ENCODE measurements around the gene GATB.

Gene GATB

DNA sequence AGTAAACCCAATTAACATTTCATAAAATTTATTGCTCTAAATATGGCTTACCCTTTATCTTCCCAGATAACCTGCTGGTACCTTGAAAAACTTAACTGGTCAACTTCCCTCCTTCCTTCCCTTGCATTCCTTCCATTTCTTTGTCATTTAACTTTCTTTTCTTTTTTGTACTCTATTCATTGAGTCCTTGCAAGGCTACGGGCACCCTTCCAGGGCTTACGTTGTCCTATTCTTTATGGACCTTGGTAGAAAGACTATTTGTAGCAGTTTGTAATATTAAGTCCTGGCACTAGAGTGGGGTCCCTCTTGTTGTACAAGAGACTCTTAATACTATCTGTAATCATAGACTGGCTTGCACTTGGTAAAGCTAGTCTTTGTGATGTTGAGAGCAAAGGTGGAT, 8.0 kb upstream of the GATB start:
- Histone ChIP-seq H3K36me3 (ENCODE audit: control insufficient read depth in 2 of 2, insufficient read depth in 2 of 2, low read length in 2 of 2) (no peaks in the 10 kb centered on the region), H3K27ac (ENCODE audit: low read depth in 2 of 2, low read length in 2 of 2) (no peak overlapping the region), H3K9me3 (ENCODE audit: control insufficient read depth in 2 of 2, low read length in 2 of 2) (no peaks in the 10 kb centered on the region), H3K27me3 (ENCODE audit: control insufficient read depth in 2 of 2, insufficient read depth in 2 of 2, low read length in 2 of 2) (peaks cover 0 to 3% of the 10 kb centered on the region in 2 donors), H3K9ac (ENCODE audit: low read depth in 1 of 2, low read length in 2 of 2) (no peak overlapping the region), H3K4me1 (ENCODE audit: control insufficient read depth in 2 of 2, insufficient read depth in 2 of 2, low read length in 2 of 2) (no peaks in the 10 kb centered on the region), H3K4me3 (ENCODE audit: low read length in 2 of 2) (no peak overlapping the region)

DNA sequence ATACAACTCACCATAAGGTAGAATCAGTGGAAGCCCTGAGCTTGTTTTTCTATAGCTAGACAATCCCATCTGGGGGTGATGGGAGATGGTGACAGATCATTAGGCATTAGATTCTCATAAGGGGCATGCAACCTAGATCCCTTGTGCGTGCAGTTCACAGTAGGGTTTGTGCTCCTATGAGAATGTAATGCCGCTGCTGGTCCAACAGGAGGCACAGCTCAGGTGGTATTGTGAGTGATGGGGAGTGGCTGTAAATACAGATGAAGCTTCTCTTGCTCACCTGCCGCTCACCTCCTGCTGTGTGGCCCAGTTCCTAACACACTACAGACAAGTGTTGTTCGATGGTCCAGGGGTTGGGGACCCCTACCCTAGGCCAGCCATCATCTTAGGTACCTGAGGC, 5.9 kb upstream of the GATB start:
- Histone ChIP-seq H3K27ac (ENCODE audit: low read depth in 2 of 2, low read length in 2 of 2) (no peak overlapping the region), H3K27me3 (ENCODE audit: control insufficient read depth in 2 of 2, insufficient read depth in 2 of 2, low read length in 2 of 2) (peaks cover under 1 to 6% of the 10 kb centered on the region in 2 donors), H3K4me3 (ENCODE audit: low read length in 2 of 2) (no peak overlapping the region), H3K9me3 (ENCODE audit: control insufficient read depth in 2 of 2, low read length in 2 of 2) (no peaks in the 10 kb centered on the region), H3K4me1 (ENCODE audit: control insufficient read depth in 2 of 2, insufficient read depth in 2 of 2, low read length in 2 of 2) (no peaks in the 10 kb centered on the region), H3K9ac (ENCODE audit: low read depth in 1 of 2, low read length in 2 of 2) (no peak overlapping the region), H3K36me3 (ENCODE audit: control insufficient read depth in 2 of 2, insufficient read depth in 2 of 2, low read length in 2 of 2) (no peaks in the 10 kb centered on the region)

DNA sequence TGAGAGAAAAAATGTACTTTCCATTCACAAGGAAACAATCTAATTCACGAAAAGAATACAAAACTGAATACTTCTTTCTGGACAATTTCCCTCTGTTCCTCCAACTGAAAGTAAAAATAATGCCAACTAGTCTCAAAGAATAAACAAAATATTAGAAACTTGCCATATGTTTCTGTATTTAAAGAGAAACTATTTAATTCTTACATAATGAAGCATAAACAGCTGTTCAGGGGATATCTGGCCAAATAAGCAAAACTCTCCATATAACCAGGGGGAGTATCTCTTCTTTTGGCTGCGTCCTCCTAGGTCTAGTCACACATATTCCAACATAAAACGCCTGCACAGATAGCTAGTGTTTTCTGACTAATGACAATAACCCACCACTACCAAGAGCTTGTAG, 805 bp downstream of the GATB start:
- Histone ChIP-seq H3K9me3 (ENCODE audit: control insufficient read depth in 2 of 2, low read length in 2 of 2) (no peaks in the 10 kb centered on the region), H3K4me1 (ENCODE audit: control insufficient read depth in 2 of 2, insufficient read depth in 2 of 2, low read length in 2 of 2) (peaks cover 3 to 6% of the 10 kb centered on the region in 2 donors), H3K27me3 (ENCODE audit: control insufficient read depth in 2 of 2, insufficient read depth in 2 of 2, low read length in 2 of 2) (peaks cover 0 to 6% of the 10 kb centered on the region in 2 donors), H3K9ac (ENCODE audit: low read depth in 1 of 2, low read length in 2 of 2) (peak overlapping the region; percentile 71 to 77), H3K36me3 (ENCODE audit: control insufficient read depth in 2 of 2, insufficient read depth in 2 of 2, low read length in 2 of 2) (peaks cover 4 to 9% of the 10 kb centered on the region in 2 donors), H3K4me3 (ENCODE audit: low read length in 2 of 2) (peak overlapping the region; percentile 88 to 99), H3K27ac (ENCODE audit: low read depth in 2 of 2, low read length in 2 of 2) (no peak overlapping the region)

GRCh38 chr4:151753056-151753455, 7.8 kb downstream of the GATB start:
- peaks cover 4 to 14% of the 10 kb centered on the region in 2 donors for H3K36me3 ChIP-seq (ENCODE audit: control insufficient read depth in 2 of 2, insufficient read depth in 2 of 2, low read length in 2 of 2)
- H3K9ac ChIP-seq (ENCODE audit: low read depth in 1 of 2, low read length in 2 of 2): no peak overlapping the region
- H3K4me3 ChIP-seq (ENCODE audit: low read length in 2 of 2): no peak overlapping the region
- H3K4me1 ChIP-seq (ENCODE audit: control insufficient read depth in 2 of 2, insufficient read depth in 2 of 2, low read length in 2 of 2): no peaks in the 10 kb centered on the region
- no peak overlapping the region for H3K27ac ChIP-seq (ENCODE audit: low read depth in 2 of 2, low read length in 2 of 2)
- no peaks in the 10 kb centered on the region for H3K27me3 ChIP-seq (ENCODE audit: control insufficient read depth in 2 of 2, insufficient read depth in 2 of 2, low read length in 2 of 2)
- no peaks in the 10 kb centered on the region for H3K9me3 ChIP-seq (ENCODE audit: control insufficient read depth in 2 of 2, low read length in 2 of 2)

DNA sequence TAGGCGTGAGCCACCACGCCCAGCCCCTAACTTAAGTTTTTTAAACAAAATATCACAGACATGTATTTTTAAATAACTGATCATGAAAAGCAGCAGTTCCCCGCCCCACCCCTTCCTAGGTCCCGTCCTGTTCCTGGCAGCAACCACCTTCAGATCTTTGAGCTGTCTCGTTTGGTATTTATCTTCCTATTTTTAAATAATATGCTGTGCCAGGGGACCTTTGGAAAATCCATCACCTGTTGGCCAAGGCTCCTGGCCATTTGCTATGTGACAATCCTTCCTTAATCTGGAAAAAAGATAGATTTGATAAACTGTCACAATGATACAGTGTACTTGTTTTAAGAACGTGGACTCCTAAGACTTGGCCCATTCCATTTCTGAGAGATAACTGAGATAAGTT, 10.7 kb downstream of the GATB start:
- Histone ChIP-seq H3K4me3 (ENCODE audit: low read length in 2 of 2) (no peak overlapping the region), H3K36me3 (ENCODE audit: control insufficient read depth in 2 of 2, insufficient read depth in 2 of 2, low read length in 2 of 2) (peaks cover 1 to 5% of the 10 kb centered on the region in 2 donors)

GRCh38 chr4:151745481-151746231, 15.2 kb downstream of the GATB start:
- no peaks in the 10 kb centered on the region for H3K27me3 ChIP-seq (ENCODE audit: control insufficient read depth in 2 of 2, insufficient read depth in 2 of 2, low read length in 2 of 2)
- no peaks in the 10 kb centered on the region for H3K36me3 ChIP-seq (ENCODE audit: control insufficient read depth in 2 of 2, insufficient read depth in 2 of 2, low read length in 2 of 2)
- H3K9ac ChIP-seq (ENCODE audit: low read depth in 1 of 2, low read length in 2 of 2): no peak overlapping the region
- no peak overlapping the region for H3K27ac ChIP-seq (ENCODE audit: low read depth in 2 of 2, low read length in 2 of 2)
- H3K9me3 ChIP-seq (ENCODE audit: control insufficient read depth in 2 of 2, low read length in 2 of 2): no peaks in the 10 kb centered on the region
- no peaks in the 10 kb centered on the region for H3K4me1 ChIP-seq (ENCODE audit: control insufficient read depth in 2 of 2, insufficient read depth in 2 of 2, low read length in 2 of 2)
- H3K4me3 ChIP-seq (ENCODE audit: low read length in 2 of 2): no peak overlapping the region

More for the DNA sequence above, 10.7 kb downstream of the GATB start:
- Histone ChIP-seq H3K9ac (ENCODE audit: low read depth in 1 of 2, low read length in 2 of 2) (no peak overlapping the region), H3K27ac (ENCODE audit: low read depth in 2 of 2, low read length in 2 of 2) (no peak overlapping the region), H3K27me3 (ENCODE audit: control insufficient read depth in 2 of 2, insufficient read depth in 2 of 2, low read length in 2 of 2) (no peaks in the 10 kb centered on the region), H3K9me3 (ENCODE audit: control insufficient read depth in 2 of 2, low read length in 2 of 2) (no peaks in the 10 kb centered on the region), H3K4me1 (ENCODE audit: control insufficient read depth in 2 of 2, insufficient read depth in 2 of 2, low read length in 2 of 2) (no peaks in the 10 kb centered on the region)

- no peaks in the 10 kb centered on the region for H3K27me3 ChIP-seq (ENCODE audit: control insufficient read depth in 2 of 2, insufficient read depth in 2 of 2, low read length in 2 of 2)
These were observed 16.2 kb downstream of the GATB start for GRCh38 chr4:151744614-151745013.

DNA sequence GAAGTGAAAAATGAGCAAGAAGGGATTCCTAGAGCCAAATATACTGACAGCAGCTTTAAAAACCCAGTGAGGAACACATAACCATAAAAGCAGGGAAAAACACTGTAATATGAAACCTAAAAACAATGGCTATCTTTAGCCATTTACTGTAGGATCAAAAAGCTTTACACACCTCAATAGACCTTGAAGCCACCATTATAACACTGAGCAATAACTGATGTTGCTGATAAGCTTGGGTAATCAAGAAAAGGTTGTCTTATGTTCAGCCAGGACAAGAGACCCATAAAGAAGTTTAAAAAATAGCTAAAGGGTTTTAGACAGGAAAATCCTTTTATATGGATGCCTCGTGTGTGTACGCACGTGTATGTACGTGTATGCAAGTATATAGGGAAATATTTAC, 16.9 kb downstream of the GATB start:
- no peak overlapping the region for H3K9ac ChIP-seq (ENCODE audit: low read depth in 1 of 2, low read length in 2 of 2)
- no peak overlapping the region for H3K27ac ChIP-seq (ENCODE audit: low read depth in 2 of 2, low read length in 2 of 2)
- H3K4me1 ChIP-seq (ENCODE audit: control insufficient read depth in 2 of 2, insufficient read depth in 2 of 2, low read length in 2 of 2): no peaks in the 10 kb centered on the region
- H3K9me3 ChIP-seq (ENCODE audit: control insufficient read depth in 2 of 2, low read length in 2 of 2): no peaks in the 10 kb centered on the region
- no peaks in the 10 kb centered on the region for H3K36me3 ChIP-seq (ENCODE audit: control insufficient read depth in 2 of 2, insufficient read depth in 2 of 2, low read length in 2 of 2)
- no peak overlapping the region for H3K4me3 ChIP-seq (ENCODE audit: low read length in 2 of 2)
- no peaks in the 10 kb centered on the region for H3K27me3 ChIP-seq (ENCODE audit: control insufficient read depth in 2 of 2, insufficient read depth in 2 of 2, low read length in 2 of 2)

More at GRCh38 chr4:151744614-151745013, 16.2 kb downstream of the GATB start:
- no peak overlapping the region for H3K9ac ChIP-seq (ENCODE audit: low read depth in 1 of 2, low read length in 2 of 2)
- H3K36me3 ChIP-seq (ENCODE audit: control insufficient read depth in 2 of 2, insufficient read depth in 2 of 2, low read length in 2 of 2): no peaks in the 10 kb centered on the region
- no peaks in the 10 kb centered on the region for H3K9me3 ChIP-seq (ENCODE audit: control insufficient read depth in 2 of 2, low read length in 2 of 2)
- H3K27ac ChIP-seq (ENCODE audit: low read depth in 2 of 2, low read length in 2 of 2): no peak overlapping the region
- no peaks in the 10 kb centered on the region for H3K4me1 ChIP-seq (ENCODE audit: control insufficient read depth in 2 of 2, insufficient read depth in 2 of 2, low read length in 2 of 2)
- no peak overlapping the region for H3K4me3 ChIP-seq (ENCODE audit: low read length in 2 of 2)

DNA sequence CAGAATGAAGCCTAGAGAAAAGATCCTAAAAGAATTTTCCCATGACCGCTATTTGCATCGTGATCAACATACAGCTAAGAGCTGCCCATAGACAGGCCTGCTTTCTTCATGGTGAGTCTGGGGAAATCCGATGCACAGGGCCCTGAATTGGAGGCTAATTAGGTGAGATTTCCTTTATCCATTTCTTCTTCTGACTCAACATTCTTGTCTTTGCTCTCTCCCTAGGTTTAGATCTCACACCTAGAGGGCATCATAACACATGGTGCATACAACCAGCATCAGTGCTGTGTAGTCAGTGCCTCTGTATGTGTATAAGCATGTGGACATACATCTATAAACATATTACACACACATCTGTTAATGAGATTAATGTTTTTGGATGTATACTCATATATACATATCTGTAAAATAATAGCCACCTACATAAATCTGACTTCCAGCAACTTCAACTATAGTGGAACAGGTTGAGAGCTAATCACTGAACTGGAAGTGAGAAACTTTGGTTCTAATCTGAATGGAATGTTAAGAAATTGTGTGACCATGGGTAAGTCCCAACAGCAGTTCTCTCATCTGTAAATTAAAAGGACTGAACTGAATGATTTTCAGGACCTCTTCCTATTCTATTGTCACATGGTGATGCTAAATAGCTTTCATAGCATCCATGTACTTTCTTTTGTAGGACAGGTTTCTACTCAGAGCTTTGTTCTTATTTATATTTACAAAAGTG, 17.5 kb downstream of the GATB start:
- no peak overlapping the region for H3K27ac ChIP-seq (ENCODE audit: low read depth in 2 of 2, low read length in 2 of 2)
- H3K36me3 ChIP-seq (ENCODE audit: control insufficient read depth in 2 of 2, insufficient read depth in 2 of 2, low read length in 2 of 2): no peaks in the 10 kb centered on the region
- no peaks in the 10 kb centered on the region for H3K4me1 ChIP-seq (ENCODE audit: control insufficient read depth in 2 of 2, insufficient read depth in 2 of 2, low read length in 2 of 2)
- no peaks in the 10 kb centered on the region for H3K27me3 ChIP-seq (ENCODE audit: control insufficient read depth in 2 of 2, insufficient read depth in 2 of 2, low read length in 2 of 2)
- no peaks in the 10 kb centered on the region for H3K9me3 ChIP-seq (ENCODE audit: control insufficient read depth in 2 of 2, low read length in 2 of 2)
- H3K9ac ChIP-seq (ENCODE audit: low read depth in 1 of 2, low read length in 2 of 2): no peak overlapping the region
- no peak overlapping the region for H3K4me3 ChIP-seq (ENCODE audit: low read length in 2 of 2)

DNA sequence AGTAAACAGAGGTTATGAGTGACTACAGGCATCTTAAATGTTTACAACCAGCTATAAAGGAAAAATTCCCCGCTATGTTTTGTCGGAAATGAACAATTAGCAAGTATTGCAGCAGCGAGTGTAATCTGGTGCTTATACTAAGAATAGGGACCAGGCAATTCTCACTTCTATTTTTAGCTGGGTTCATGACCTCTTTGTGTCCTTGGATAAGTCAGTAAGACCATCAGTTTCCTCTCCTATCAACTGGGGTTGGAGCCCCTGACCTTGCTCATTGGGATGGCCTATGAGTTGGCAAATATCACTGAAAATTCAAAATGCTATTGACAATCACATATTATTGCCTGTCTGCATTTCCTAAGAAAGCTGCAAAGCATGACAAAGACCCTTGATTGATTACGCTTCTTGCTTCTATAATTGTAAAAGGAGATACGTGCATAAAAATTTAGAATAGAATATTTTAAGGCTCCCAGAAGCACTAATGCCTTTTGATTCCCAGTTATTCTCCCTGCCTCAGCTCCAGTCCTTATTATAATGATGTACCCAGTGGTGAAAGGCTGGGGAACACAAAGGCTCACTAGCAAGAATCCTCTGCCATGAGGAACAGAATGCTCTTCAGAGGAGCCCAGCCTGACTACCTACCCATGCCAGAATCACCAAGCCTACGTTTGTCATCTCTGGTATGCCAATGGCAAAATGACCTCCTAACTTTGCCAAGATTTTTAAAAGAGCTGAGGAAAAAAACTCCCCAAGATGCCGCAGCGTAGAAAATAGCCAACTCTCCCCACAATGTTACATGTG, 21.9 kb downstream of the GATB start:
- H3K27me3 ChIP-seq (ENCODE audit: control insufficient read depth in 2 of 2, insufficient read depth in 2 of 2, low read length in 2 of 2): no peaks in the 10 kb centered on the region
- H3K4me1 ChIP-seq (ENCODE audit: control insufficient read depth in 2 of 2, insufficient read depth in 2 of 2, low read length in 2 of 2): no peaks in the 10 kb centered on the region
- no peaks in the 10 kb centered on the region for H3K36me3 ChIP-seq (ENCODE audit: control insufficient read depth in 2 of 2, insufficient read depth in 2 of 2, low read length in 2 of 2)
- no peak overlapping the region for H3K27ac ChIP-seq (ENCODE audit: low read depth in 2 of 2, low read length in 2 of 2)
- peaks cover 0 to 5% of the 10 kb centered on the region in 2 donors for H3K9me3 ChIP-seq (ENCODE audit: control insufficient read depth in 2 of 2, low read length in 2 of 2)
- H3K9ac ChIP-seq (ENCODE audit: low read depth in 1 of 2, low read length in 2 of 2): no peak overlapping the region
- no peak overlapping the region for H3K4me3 ChIP-seq (ENCODE audit: low read length in 2 of 2)
